CD14-positive monocyte (primary cell): ENCODE measurements around the gene VLDLR. TPM values are rescaled to one million over a fixed set of nuclear protein-coding genes. Genes with fewer than 3 reads are reported as not detected.

Experiments used
- DNase-seq, 3 donors: peaks; one replicate each; pipeline ENCODE4 v3.0.0-alpha.2; 2011 to 2022
- H2AFZ ChIP-seq: 2 replicates; pipeline ENCODE4 v1.6.0; 2012; ENCODE audit warnings: mild to moderate bottlenecking, low read depth, low read length, inconsistent platforms; ENCODE audit not compliant: insufficient read depth, poor library complexity, severe bottlenecking
- H3K27ac ChIP-seq, 2 donors: 1 replicate in 1 of 2; 2 replicates in 1 of 2; pipeline ENCODE4 v1.5.1; 2012 to 2013; ENCODE audit warnings: low read length in 2 of 2, control low read depth in 1 of 2, inconsistent platforms in 1 of 2, low read depth in 1 of 2, mild to moderate bottlenecking in 1 of 2
- H3K27me3 ChIP-seq, 2 donors: one replicate each; pipeline versions ENCODE4 v1.6.0 to v1.6.1; 2011 to 2013; ENCODE audit warnings: low read length in 2 of 2; ENCODE audit not compliant: control insufficient read depth in 2 of 2, insufficient read depth in 2 of 2
- H3K36me3 ChIP-seq, 2 donors: replicated peaks in 1 of 2; 1 replicate in 1 of 2; 2 replicates in 1 of 2; pipeline versions ENCODE4 v1.5.1 to v1.6.1; 2012 to 2013; ENCODE audit warnings: low read length in 2 of 2, control low read depth in 1 of 2, inconsistent platforms in 1 of 2, mild to moderate bottlenecking in 1 of 2; ENCODE audit not compliant: insufficient read depth in 2 of 2, control insufficient read depth in 1 of 2
- H3K4me1 ChIP-seq, 2 donors: 1 replicate in 1 of 2; 2 replicates in 1 of 2; pipeline versions ENCODE4 v1.5.1 to v1.6.1; 2012 to 2013; ENCODE audit warnings: low read length in 2 of 2, control low read depth in 1 of 2, inconsistent platforms in 1 of 2, mild to moderate bottlenecking in 1 of 2, moderate library complexity in 1 of 2; ENCODE audit not compliant: insufficient read depth in 2 of 2, control insufficient read depth in 1 of 2
- H3K4me2 ChIP-seq: replicated peaks from 2 replicates; pipeline ENCODE3; 2012; ENCODE audit warnings: low read length, moderate library complexity, mild to moderate bottlenecking; ENCODE audit not compliant: poor library complexity, severe bottlenecking; ENCODE audit errors: extremely low read depth
- H3K4me3 ChIP-seq, 3 experiments: fragments of 200-600 bp in 1 of 3; sonication (generic) in 1 of 3; replicated peaks in 1 of 3; 1 replicate in 2 of 3; 2 replicates in 1 of 3; pipeline ENCODE4 v1.5.1; 2011 to 2013; ENCODE audit warnings: low read length in 3 of 3, mild to moderate bottlenecking in 3 of 3, control low read depth in 2 of 3, low read depth in 2 of 3, inconsistent platforms in 1 of 3, moderate library complexity in 1 of 3
- H3K79me2 ChIP-seq: 2 replicates; pipeline ENCODE4 v1.6.0; 2012; ENCODE audit warnings: mild to moderate bottlenecking, control low read depth, inconsistent platforms, low read length, moderate library complexity; ENCODE audit not compliant: insufficient read depth
- H3K9ac ChIP-seq: 2 replicates; pipeline ENCODE4 v1.6.0; 2017; ENCODE audit warnings: low read length, mild to moderate bottlenecking; ENCODE audit not compliant: insufficient read depth, poor library complexity, severe bottlenecking
- H3K9me3 ChIP-seq, 2 donors: replicated peaks in 1 of 2; 1 replicate in 1 of 2; 2 replicates in 1 of 2; pipeline versions ENCODE4 v1.5.1 to v1.6.1; 2012 to 2013; ENCODE audit warnings: low read length in 2 of 2, control low read depth in 1 of 2; ENCODE audit not compliant: control insufficient read depth in 1 of 2, insufficient read depth in 1 of 2
- H4K20me1 ChIP-seq: 2 replicates; pipeline ENCODE4 v1.6.0; 2012; ENCODE audit warnings: mild to moderate bottlenecking, low read length, control low read depth, moderate library complexity; ENCODE audit not compliant: insufficient read depth
- H3K27ac Mint-ChIP-seq, 7 donors: one replicate each; pipeline ENCODE4 v1.8.0; 2020; ENCODE audit warnings: mild to moderate bottlenecking in 7 of 7, mixed read lengths in 7 of 7, moderate library complexity in 6 of 7, inconsistent platforms in 2 of 7
- H3K27me3 Mint-ChIP-seq, 3 donors: one replicate each; pipeline ENCODE4 v1.8.0; 2021 to 2022; ENCODE audit warnings: low read depth in 3 of 3, mild to moderate bottlenecking in 3 of 3, mixed read lengths in 3 of 3, moderate library complexity in 3 of 3, inconsistent platforms in 1 of 3
- H3K36me3 Mint-ChIP-seq, 2 donors: one replicate each; pipeline ENCODE4 v1.8.0; 2020; ENCODE audit warnings: mixed read lengths in 2 of 2, inconsistent platforms in 1 of 2, mild to moderate bottlenecking in 1 of 2
- H3K4me1 Mint-ChIP-seq: one replicate; pipeline ENCODE4 v1.8.0; 2020; ENCODE audit warnings: mild to moderate bottlenecking, mixed read lengths
- H3K4me3 Mint-ChIP-seq, 2 donors: one replicate each; pipeline ENCODE4 v1.8.0; 2020; ENCODE audit warnings: mild to moderate bottlenecking in 2 of 2, mixed read lengths in 2 of 2, moderate library complexity in 1 of 2
- H3K9me3 Mint-ChIP-seq, 7 donors: one replicate each; pipeline ENCODE4 v1.8.0; 2020 to 2022; ENCODE audit warnings: mixed read lengths in 7 of 7, mild to moderate bottlenecking in 6 of 7, moderate library complexity in 6 of 7, inconsistent platforms in 2 of 7
- WGBS: methylation state at CpG from one replicate; pipeline ENCODE4 v1.1.5; 2013; ENCODE audit warnings: missing lambda C conversion rate; ENCODE audit not compliant: insufficient coverage; 5-methylcytosine and 5-hydroxymethylcytosine counted together
- intact Hi-C, 2 donors: fragments of 100-400 bp; cut with micrococcal nuclease; formaldehyde crosslinking; loops; one replicate each; pipeline versions ENCODE4 v1.15.0 to v1.15.1; 2023
- polyA plus RNA-seq, 3 donors: library from polyadenylated mRNA; depleted of rRNA in 1 of 3; unstranded in 2 of 3; stranded (reverse) in 1 of 3; fragments of 300-500 nt in 2 of 3; fragments of >200 nt in 1 of 3; fragmentation: Illumina TruSeq in 2 of 3; gene quantifications; 1 replicate in 2 of 3; 2 replicates in 1 of 3; pipeline ENCODE4 v1.2.3, GENCODE V29; 2012 to 2021
- TF ChIP-seq, protein P1 (sequence below): fragments of 200-600 bp; IDR thresholded peaks from one replicate; pipeline ENCODE4 v1.8.0; 2022; ENCODE audit warnings: antibody characterized with exemption, mild to moderate bottlenecking

The VLDLR gene
- polyA plus RNA-seq, 3 donors: 0.05 to 0.07 TPM; not detected in 1

- Mint-ChIP-seq H3K4me3 (no peak overlapping the region), H3K27me3 (peaks cover 0 to 5% (median under 1%) of the 10 kb centered on the region in 3 donors), H3K36me3 (no peaks in the 10 kb centered on the region), H3K27ac (no peak overlapping the region), H3K4me1 (no peaks in the 10 kb centered on the region), H3K9me3 (peaks cover 0 to 2% (median 0%) of the 10 kb centered on the region in 7 donors)
- Histone ChIP-seq H3K4me1 (no peaks in the 10 kb centered on the region), H4K20me1 (no peaks in the 10 kb centered on the region), H3K9me3 (no peaks in the 10 kb centered on the region), H3K27me3 (peaks cover 0 to 4% of the 10 kb centered on the region in 2 donors), H3K79me2 (no peaks in the 10 kb centered on the region), H2AFZ (no peak overlapping the region), H3K4me3 (no peak overlapping the region), H3K36me3 (no peaks in the 10 kb centered on the region), H3K4me2 (no peak overlapping the region), H3K27ac (no peak overlapping the region), H3K9ac (no peak overlapping the region)
- 91% methylated on average over 1 of the region's 3 CpGs for WGBS
- intact Hi-C loops: no loop called here
- TF ChIP-seq, protein P1, sequence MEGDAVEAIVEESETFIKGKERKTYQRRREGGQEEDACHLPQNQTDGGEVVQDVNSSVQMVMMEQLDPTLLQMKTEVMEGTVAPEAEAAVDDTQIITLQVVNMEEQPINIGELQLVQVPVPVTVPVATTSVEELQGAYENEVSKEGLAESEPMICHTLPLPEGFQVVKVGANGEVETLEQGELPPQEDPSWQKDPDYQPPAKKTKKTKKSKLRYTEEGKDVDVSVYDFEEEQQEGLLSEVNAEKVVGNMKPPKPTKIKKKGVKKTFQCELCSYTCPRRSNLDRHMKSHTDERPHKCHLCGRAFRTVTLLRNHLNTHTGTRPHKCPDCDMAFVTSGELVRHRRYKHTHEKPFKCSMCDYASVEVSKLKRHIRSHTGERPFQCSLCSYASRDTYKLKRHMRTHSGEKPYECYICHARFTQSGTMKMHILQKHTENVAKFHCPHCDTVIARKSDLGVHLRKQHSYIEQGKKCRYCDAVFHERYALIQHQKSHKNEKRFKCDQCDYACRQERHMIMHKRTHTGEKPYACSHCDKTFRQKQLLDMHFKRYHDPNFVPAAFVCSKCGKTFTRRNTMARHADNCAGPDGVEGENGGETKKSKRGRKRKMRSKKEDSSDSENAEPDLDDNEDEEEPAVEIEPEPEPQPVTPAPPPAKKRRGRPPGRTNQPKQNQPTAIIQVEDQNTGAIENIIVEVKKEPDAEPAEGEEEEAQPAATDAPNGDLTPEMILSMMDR: no peak
- no peak for DNase-seq
Observed at GRCh38 chr9:2634818-2635217, 13.2 kb downstream of the VLDLR start.

DNA sequence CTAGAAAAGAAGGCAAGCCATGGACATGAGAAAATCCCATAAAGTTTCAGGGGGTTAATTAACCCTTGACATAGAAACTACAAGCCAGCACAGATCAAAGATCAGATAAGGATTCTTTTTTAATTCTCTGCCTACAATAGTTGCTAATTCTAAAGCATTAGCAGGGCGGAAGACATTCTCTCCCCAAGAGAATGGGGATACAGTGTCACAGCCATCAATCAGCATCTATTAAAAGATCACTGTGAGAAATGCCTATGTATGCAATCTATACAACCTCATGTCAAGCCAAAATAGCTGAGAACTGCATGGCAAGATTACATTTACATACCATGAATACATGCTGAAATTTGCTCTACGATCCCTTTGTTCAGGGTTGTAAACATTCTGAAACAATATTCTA, 14.3 kb downstream of the VLDLR start:
- H3K4me3 Mint-ChIP-seq: no peak overlapping the region
- Histone ChIP-seq H3K4me3 (no peak overlapping the region), H3K4me2 (no peak overlapping the region), H3K79me2 (no peaks in the 10 kb centered on the region), H3K36me3 (no peaks in the 10 kb centered on the region), H3K27me3 (peaks cover 0 to 4% of the 10 kb centered on the region in 2 donors), H3K4me1 (no peaks in the 10 kb centered on the region), H3K9me3 (no peaks in the 10 kb centered on the region), H3K27ac (no peak overlapping the region), H3K9ac (no peak overlapping the region), H2AFZ (no peak overlapping the region), H4K20me1 (no peaks in the 10 kb centered on the region)
- TF ChIP-seq, protein P1: no peak
- no CpG with 5 or more reads among the region's 2 CpGs for WGBS
- no peaks in the 10 kb centered on the region for H3K4me1 Mint-ChIP-seq
- no peak overlapping the region for H3K27ac Mint-ChIP-seq
- intact Hi-C loops: no loop called here
- H3K27me3 Mint-ChIP-seq: peaks cover 0 to 5% (median 0%) of the 10 kb centered on the region in 3 donors
- no peaks in the 10 kb centered on the region for H3K36me3 Mint-ChIP-seq
- no peak for DNase-seq
- H3K9me3 Mint-ChIP-seq: peaks cover 0 to 2% (median 0%) of the 10 kb centered on the region in 7 donors
